Measurements from ENCODE around the gene LMNB1. TPM values are rescaled to one million over a fixed set of nuclear protein-coding genes. Genes with fewer than 3 reads are reported as not detected.
A peak's percentile ranks its signal among the peaks of the same experiment; 100 is the strongest.
"Not testable (repeated sequence)": the region's sequence is repeated elsewhere in the genome, so short reads cannot be mapped to it uniquely, and the experiment has no call there.

LMNB1 gene
- total RNA-seq (2014; rRNA removed; shearing (Covaris generic); ENCODE audit: low replicate concordance) = 197 and 249 TPM in 2 replicates

GRCh38 chr5:126776499-126777256 lies at the start of gene LMNB1:
Gene LMNB1 (plus strand): TSS chr5:126777136. CDS start chr5:126777509, 373 bp downstream.
- peak within 1 kb of the TSS; percentile 83 for H3K4me3 ChIP-seq
- no peaks in the 10 kb centered on the region for H3K27me3 ChIP-seq
- H3K9me3 ChIP-seq = no peaks in the 10 kb centered on the region
- H3K36me3 ChIP-seq = peaks cover 33% of the 10 kb centered on the region
- DNase-seq = peak; percentile 100

GRCh38 chr5:126732716-126733115 lies 44.2 kb upstream of the LMNB1 start:
- H3K9me3 ChIP-seq = no peaks in the 10 kb centered on the region
- DNase-seq = no peak
- peaks cover 2% of the 10 kb centered on the region; the same call in 1 of the 2 replicates for H3K27me3 ChIP-seq
- no peaks in the 10 kb centered on the region for H3K36me3 ChIP-seq
- no peak overlapping the region for H3K4me3 ChIP-seq

DNA sequence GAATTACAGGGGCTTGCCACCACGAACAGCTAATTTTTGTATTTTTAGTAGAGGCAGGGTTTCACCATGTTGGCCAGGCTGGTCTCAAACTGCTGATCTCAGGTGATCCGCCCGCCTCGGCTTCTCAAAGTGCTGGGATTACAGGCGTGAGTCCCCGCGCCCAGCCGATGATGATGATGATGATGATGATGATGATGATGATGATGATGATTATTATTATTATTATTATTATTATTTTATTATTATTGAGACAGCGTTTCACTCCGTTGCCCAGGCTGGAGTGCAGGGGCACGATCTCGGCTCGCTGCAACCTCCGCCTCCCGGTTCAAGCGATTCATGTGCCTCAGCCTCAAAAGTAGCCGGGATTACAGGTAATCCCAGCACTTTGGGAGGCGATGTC lies 42.4 kb upstream of the LMNB1 start:
- not testable (repeated sequence) for H3K4me3 ChIP-seq, DNase-seq, H3K27me3 ChIP-seq, H3K36me3 ChIP-seq, H3K9me3 ChIP-seq

DNA sequence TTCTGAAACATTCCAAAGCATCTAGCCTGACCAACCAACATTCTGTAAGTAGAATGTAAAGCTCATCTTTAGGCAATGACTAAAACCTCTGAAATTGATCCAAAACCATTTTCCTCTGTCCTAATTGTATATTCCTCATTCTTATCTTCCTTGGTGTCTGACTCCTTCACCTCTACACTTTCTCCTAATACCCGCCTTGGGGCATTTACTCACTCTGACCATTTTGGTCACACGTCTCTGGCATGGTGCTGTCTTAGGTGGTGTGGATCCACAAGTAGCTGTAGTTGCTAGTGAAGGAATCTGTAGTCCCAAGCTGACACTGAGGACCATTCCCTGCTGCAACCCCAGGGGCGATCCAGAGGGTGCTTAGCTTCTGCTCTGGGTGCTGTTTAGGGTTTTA lies 40.8 kb upstream of the LMNB1 start:
- DNase-seq = peak; percentile 62
- H3K36me3 ChIP-seq = no peaks in the 10 kb centered on the region
- no peak overlapping the region for H3K4me3 ChIP-seq
- no peaks in the 10 kb centered on the region for H3K9me3 ChIP-seq
- peaks cover 2% of the 10 kb centered on the region for H3K27me3 ChIP-seq

DNA sequence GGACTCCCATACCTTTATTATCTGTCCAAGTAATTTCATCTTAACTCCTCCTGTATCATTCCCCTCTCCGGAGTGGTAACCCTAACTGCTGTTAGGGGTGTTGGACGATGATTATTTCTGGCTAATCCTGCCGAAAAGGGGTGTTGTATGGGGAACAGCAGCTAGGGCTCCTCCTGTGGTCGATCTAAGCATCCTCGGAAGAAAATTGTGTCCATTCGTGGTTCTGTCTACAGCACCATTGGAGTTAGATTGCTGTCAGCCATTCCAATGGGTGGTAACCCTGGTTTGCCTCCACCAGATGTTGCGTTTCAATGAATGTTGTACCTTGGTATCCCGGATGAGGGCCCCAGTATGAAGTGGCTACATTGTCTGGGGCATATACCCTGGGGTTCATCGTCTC lies 35.6 kb upstream of the LMNB1 start:
- H3K27me3 ChIP-seq = no peaks in the 10 kb centered on the region; the same call in none of the 2 replicates
- no peaks in the 10 kb centered on the region for H3K36me3 ChIP-seq
- H3K9me3 ChIP-seq = no peaks in the 10 kb centered on the region
- DNase-seq = no peak
- H3K4me3 ChIP-seq = no peak overlapping the region

- no peaks in the 10 kb centered on the region for H3K36me3 ChIP-seq
- H3K9me3 ChIP-seq = no peaks in the 10 kb centered on the region
- DNase-seq = no peak
- H3K4me3 ChIP-seq = no peak overlapping the region
- no peaks in the 10 kb centered on the region; the same call in none of the 2 replicates for H3K27me3 ChIP-seq
Measured at GRCh38 chr5:126742425-126742824, 34.5 kb upstream of the LMNB1 start.

- Histone ChIP-seq H3K4me3 (no peak overlapping the region), H3K36me3 (no peaks in the 10 kb centered on the region)
Measured at GRCh38 chr5:126744836-126745235, 32.1 kb upstream of the LMNB1 start.

GRCh38 chr5:126745259-126745992 lies 31.5 kb upstream of the LMNB1 start:
- no peak for DNase-seq

More at GRCh38 chr5:126744836-126745235, 32.1 kb upstream of the LMNB1 start:
- Histone ChIP-seq H3K27me3 (no peaks in the 10 kb centered on the region), H3K9me3 (no peaks in the 10 kb centered on the region)
- DNase-seq = no peak

GRCh38 chr5:126746290-126746689 lies 30.6 kb upstream of the LMNB1 start:
- no peak overlapping the region for H3K4me3 ChIP-seq
- H3K27me3 ChIP-seq = no peaks in the 10 kb centered on the region
- H3K36me3 ChIP-seq = no peaks in the 10 kb centered on the region
- DNase-seq = no peak
- H3K9me3 ChIP-seq = no peaks in the 10 kb centered on the region

More at GRCh38 chr5:126745259-126745992, 31.5 kb upstream of the LMNB1 start:
- Histone ChIP-seq H3K9me3 (no peaks in the 10 kb centered on the region), H3K36me3 (no peaks in the 10 kb centered on the region), H3K4me3 (no peak overlapping the region), H3K27me3 (no peaks in the 10 kb centered on the region)

DNA sequence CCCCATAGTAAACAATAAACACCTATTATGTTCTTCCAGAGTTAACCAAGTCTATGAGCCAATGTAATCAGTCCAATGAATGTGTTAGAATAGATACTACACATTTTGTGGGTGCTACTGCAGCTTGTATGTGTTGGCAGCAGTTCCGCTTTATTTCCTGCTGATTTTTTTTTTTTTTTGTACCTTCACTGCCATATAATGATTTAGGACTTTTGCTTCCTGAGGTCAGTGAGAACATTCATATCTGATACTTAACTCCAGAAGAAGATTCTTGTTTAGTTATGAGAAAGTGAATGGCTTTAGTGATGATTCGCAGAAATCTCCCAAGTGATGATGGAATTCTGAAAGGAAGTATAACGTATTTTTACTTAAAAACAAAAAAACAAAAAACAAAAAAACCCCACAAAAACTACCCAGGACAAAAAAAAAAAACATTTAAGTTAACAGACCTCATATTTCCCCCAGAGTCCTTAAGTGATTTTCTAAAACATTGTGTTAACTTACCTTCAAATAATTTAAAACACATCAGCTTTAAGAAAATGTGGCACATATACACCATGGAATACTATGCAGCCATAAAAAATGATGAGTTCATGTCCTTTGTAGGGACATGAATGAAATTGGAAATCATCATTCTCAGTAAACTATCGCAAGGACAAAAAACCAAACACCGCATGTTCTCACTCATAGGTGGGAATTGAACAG lies 24.7 kb upstream of the LMNB1 start:
- Histone ChIP-seq H3K4me3 (no peak overlapping the region), H3K36me3 (no peaks in the 10 kb centered on the region)
- no peak for DNase-seq

GRCh38 chr5:126753227-126753626 lies 23.7 kb upstream of the LMNB1 start:
- Histone ChIP-seq H3K9me3 (no peaks in the 10 kb centered on the region), H3K4me3 (no peak overlapping the region)
- no peak for DNase-seq

More for the DNA sequence above, 24.7 kb upstream of the LMNB1 start:
- Histone ChIP-seq H3K9me3 (no peaks in the 10 kb centered on the region), H3K27me3 (no peaks in the 10 kb centered on the region)

DNA sequence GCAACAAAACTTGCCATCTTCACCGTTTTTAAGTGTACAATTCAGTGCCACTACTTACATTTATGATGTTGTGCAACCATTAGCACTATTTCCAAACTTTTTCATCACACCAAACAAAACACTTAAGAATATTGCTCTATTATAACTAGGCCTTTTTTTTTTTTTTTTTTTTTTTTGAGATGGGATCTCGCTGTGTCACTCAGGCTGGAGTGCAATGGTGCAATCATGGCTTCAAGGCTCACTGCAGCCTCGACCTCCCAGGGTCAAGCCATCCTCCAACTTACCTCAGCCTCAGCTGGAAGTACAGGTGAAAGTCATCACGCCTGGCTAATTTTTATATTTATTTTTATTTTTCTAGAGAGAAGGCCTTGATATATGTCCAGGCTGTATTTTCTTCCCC lies 22.3 kb upstream of the LMNB1 start:
- Histone ChIP-seq H3K4me3 (no peak overlapping the region), H3K27me3 (no peaks in the 10 kb centered on the region), H3K9me3 (no peaks in the 10 kb centered on the region), H3K36me3 (no peaks in the 10 kb centered on the region)
- DNase-seq = no peak

More at GRCh38 chr5:126753227-126753626, 23.7 kb upstream of the LMNB1 start:
- no peaks in the 10 kb centered on the region for H3K36me3 ChIP-seq
- no peaks in the 10 kb centered on the region for H3K27me3 ChIP-seq

GRCh38 chr5:126755593-126755992 lies 21.3 kb upstream of the LMNB1 start:
- no peak for DNase-seq
- no peaks in the 10 kb centered on the region for H3K36me3 ChIP-seq
- H3K9me3 ChIP-seq = no peaks in the 10 kb centered on the region
- H3K27me3 ChIP-seq = no peaks in the 10 kb centered on the region
- H3K4me3 ChIP-seq = no peak overlapping the region

DNA sequence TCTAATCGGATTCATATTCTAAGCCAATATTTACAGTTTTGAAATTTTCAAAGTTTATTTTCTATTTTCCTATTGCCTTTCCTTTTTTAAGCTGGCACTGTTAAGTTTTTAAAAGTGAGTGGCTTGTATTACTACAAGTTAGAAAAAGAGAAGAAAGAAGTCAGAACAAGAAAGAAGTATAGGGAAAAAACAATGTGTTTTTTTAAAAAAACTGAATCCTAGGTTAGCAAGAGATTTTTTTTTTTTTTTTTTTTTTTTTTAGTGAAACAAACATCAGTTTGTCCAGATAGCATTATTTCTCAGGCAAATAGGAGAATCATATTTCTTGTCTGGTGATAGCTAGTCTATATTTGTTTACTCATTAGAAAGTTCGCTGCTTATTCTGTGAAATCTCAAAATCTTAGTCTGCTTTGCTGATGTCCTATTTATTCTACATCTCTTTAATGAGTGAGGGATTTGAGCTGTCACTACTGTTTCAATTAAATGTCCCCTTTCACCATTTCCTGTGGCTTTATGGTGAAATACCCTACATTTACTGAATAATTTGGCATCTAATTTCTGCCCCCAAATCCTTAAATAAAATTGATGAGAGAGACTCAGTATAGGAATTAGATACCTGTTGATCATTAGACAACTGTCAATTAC lies 19.1 kb upstream of the LMNB1 start:
- no peak overlapping the region for H3K4me3 ChIP-seq
- no peaks in the 10 kb centered on the region for H3K36me3 ChIP-seq
- no peak for DNase-seq
- no peaks in the 10 kb centered on the region for H3K9me3 ChIP-seq
- H3K27me3 ChIP-seq = no peaks in the 10 kb centered on the region

DNA sequence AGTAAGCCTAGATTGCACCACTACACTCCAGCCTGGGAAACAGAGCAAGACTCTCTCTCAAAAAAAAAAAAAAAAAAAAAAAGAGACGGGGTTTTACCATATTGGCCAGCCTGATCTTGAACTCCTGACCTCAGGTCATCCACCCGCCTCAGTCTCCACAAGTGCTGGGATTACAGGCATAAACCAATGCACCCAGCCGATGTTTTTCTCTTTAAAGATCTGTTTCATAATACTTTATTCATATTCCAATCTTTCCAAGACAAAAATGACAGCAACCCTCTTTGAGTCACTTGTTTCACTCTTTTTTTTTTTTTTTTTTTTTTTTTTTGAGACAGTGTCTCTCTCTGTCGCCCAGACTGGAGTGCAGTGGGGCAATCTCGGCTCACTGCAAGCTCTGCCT lies 13.6 kb upstream of the LMNB1 start:
- Histone ChIP-seq H3K9me3 (no peaks in the 10 kb centered on the region), H3K36me3 (no peaks in the 10 kb centered on the region), H3K4me3 (no peak overlapping the region), H3K27me3 (no peaks in the 10 kb centered on the region)
- no peak for DNase-seq

DNA sequence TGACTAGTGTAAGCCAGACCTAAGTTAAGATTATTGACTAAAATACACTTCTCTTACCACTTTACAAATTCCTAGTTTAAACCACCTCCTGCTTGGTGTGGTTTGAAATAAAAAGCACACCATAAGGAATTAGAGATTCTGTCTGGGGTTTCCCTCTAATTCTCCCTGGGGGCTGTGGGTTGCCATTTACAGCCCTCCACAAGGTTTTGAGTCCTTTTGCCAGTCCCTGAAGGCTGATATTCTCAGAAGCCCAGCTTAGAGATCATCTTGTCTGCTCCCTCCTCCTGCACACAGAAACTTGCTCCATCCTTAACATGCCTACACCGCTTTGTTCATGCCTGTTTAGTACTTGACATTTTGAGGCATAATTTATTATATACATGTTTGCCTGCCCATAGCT lies 7.2 kb upstream of the LMNB1 start:
- no peaks in the 10 kb centered on the region for H3K9me3 ChIP-seq
- DNase-seq = no peak
- H3K36me3 ChIP-seq = no peaks in the 10 kb centered on the region
- no peaks in the 10 kb centered on the region for H3K27me3 ChIP-seq
- no peak overlapping the region for H3K4me3 ChIP-seq

GRCh38 chr5:126773536-126773935 lies 3.4 kb upstream of the LMNB1 start:
- not testable (repeated sequence) for DNase-seq, H3K9me3 ChIP-seq, H3K4me3 ChIP-seq, H3K36me3 ChIP-seq, H3K27me3 ChIP-seq
